Natural killer cell (primary cell): ENCODE measurements around the gene CA10. TPM values are rescaled to one million over a fixed set of nuclear protein-coding genes. Genes with fewer than 3 reads are reported as not detected.

Source experiments
- ATAC-seq, 3 donors: fragments of 150-1000 bp in 2 of 3; fragments of 200-7000 bp in 1 of 3; cut with Tn5 transposase; 1 replicate in 1 of 3; 2 replicates in 2 of 3; pipeline ENCODE4 v1.10.0; 2021; ENCODE audit warnings: mild to moderate bottlenecking in 2 of 3, moderate library complexity in 2 of 3
- DNase-seq, 2 donors: peaks; one replicate each; pipeline versions ENCODE4 v3.0.0 to v3.0.0-alpha.2; 2013 to 2021; ENCODE audit warnings: mixed read lengths in 1 of 2
- H3K27ac ChIP-seq: one replicate; pipeline ENCODE4 v1.5.1; 2013; ENCODE audit warnings: mild to moderate bottlenecking, low read length
- H3K27me3 ChIP-seq: one replicate; pipeline ENCODE4 v1.6.1; 2013; ENCODE audit warnings: low read length; ENCODE audit not compliant: control insufficient read depth, insufficient read depth
- H3K36me3 ChIP-seq: one replicate; pipeline ENCODE4 v1.6.1; 2013; ENCODE audit warnings: low read length; ENCODE audit not compliant: control insufficient read depth, insufficient read depth
- H3K4me1 ChIP-seq: one replicate; pipeline ENCODE4 v1.6.1; 2013; ENCODE audit warnings: low read length; ENCODE audit not compliant: control insufficient read depth, insufficient read depth
- H3K4me3 ChIP-seq: one replicate; pipeline ENCODE4 v1.5.1; 2013; ENCODE audit warnings: low read length
- H3K9me3 ChIP-seq: one replicate; pipeline ENCODE4 v1.6.1; 2013; ENCODE audit warnings: low read length; ENCODE audit not compliant: control insufficient read depth, insufficient read depth
- H3K27ac Mint-ChIP-seq, 2 donors: one replicate each; pipeline ENCODE4 v1.8.0; 2022; ENCODE audit warnings: mild to moderate bottlenecking in 2 of 2, mixed read lengths in 2 of 2, moderate library complexity in 1 of 2
- H3K27me3 Mint-ChIP-seq, 2 donors: one replicate each; pipeline ENCODE4 v1.8.0; 2022; ENCODE audit warnings: low read depth in 2 of 2, mixed read lengths in 2 of 2
- H3K36me3 Mint-ChIP-seq: one replicate; pipeline ENCODE4 v1.8.0; 2022; ENCODE audit warnings: mixed read lengths
- H3K4me1 Mint-ChIP-seq, 2 donors: one replicate each; pipeline ENCODE4 v1.8.0; 2022; ENCODE audit warnings: mixed read lengths in 2 of 2
- H3K4me3 Mint-ChIP-seq: one replicate; pipeline ENCODE4 v1.8.0; 2022; ENCODE audit warnings: mild to moderate bottlenecking, moderate library complexity, mixed read lengths
- H3K9me3 Mint-ChIP-seq, 2 donors: one replicate each; pipeline ENCODE4 v1.8.0; 2022; ENCODE audit warnings: mixed read lengths in 2 of 2
- CTCF ChIP-seq: fragments of 200-600 bp; IDR thresholded peaks from one replicate; pipeline ENCODE4 v1.8.0; 2022; ENCODE audit warnings: antibody characterized with exemption
- WGBS: methylation state at CpG from one replicate; pipeline ENCODE4 v1.1.7; 2013; ENCODE audit warnings: missing lambda C conversion rate; ENCODE audit not compliant: insufficient coverage; 5-methylcytosine and 5-hydroxymethylcytosine counted together
- intact Hi-C: fragments of 100-400 bp; cut with micrococcal nuclease; formaldehyde crosslinking; loops from one replicate; pipeline ENCODE4 v1.14.2; 2022
- total RNA-seq, 4 donors: library from RNA; stranded (reverse); fragments of 120-200 nt in 1 of 4; gene quantifications; one replicate each; pipeline versions ENCODE4 v1.2.3 to v1.2.4, GENCODE V29; 2013 to 2022

The CA10 gene
- total RNA-seq, 3 donors from 2014 or later (not counting 1 experiment from before 2014, with no cell fraction given): not detected

- Mint-ChIP-seq H3K9me3 (peaks cover 2 to 3% of the 10 kb centered on the region in 2 donors), H3K27ac (no peak overlapping the region), H3K27me3 (no peaks in the 10 kb centered on the region), H3K4me3 (no peak overlapping the region), H3K36me3 (no peaks in the 10 kb centered on the region), H3K4me1 (no peaks in the 10 kb centered on the region)
- 90% methylated on average over 1 of the region's 1 CpG for WGBS
- ATAC-seq: no peak
- Histone ChIP-seq H3K4me1 (no peaks in the 10 kb centered on the region), H3K4me3 (no peak overlapping the region), H3K27ac (no peak overlapping the region), H3K36me3 (no peaks in the 10 kb centered on the region), H3K9me3 (no peaks in the 10 kb centered on the region), H3K27me3 (no peaks in the 10 kb centered on the region)
- intact Hi-C loops: no loop called here
- no peak for DNase-seq
- no peak for TF ChIP-seq CTCF
These were observed 434.4 kb downstream of the CA10 start for GRCh38 chr17:51724043-51724580.

GRCh38 chr17:51722994-51723393 lies 435.5 kb downstream of the CA10 start:
- no peak overlapping the region for H3K27ac Mint-ChIP-seq
- WGBS: 96% methylated on average over 1 of the region's 1 CpG
- H3K27ac ChIP-seq: no peak overlapping the region
- no peaks in the 10 kb centered on the region for H3K27me3 Mint-ChIP-seq
- intact Hi-C loops: no loop called here
- no peak for TF ChIP-seq CTCF
- no peaks in the 10 kb centered on the region for H3K4me1 ChIP-seq
- H3K4me1 Mint-ChIP-seq: no peaks in the 10 kb centered on the region
- no peaks in the 10 kb centered on the region for H3K36me3 Mint-ChIP-seq
- no peak overlapping the region for H3K4me3 ChIP-seq
- H3K9me3 Mint-ChIP-seq: peaks cover 2 to 3% of the 10 kb centered on the region in 2 donors
- ATAC-seq: no peak
- H3K27me3 ChIP-seq: no peaks in the 10 kb centered on the region
- no peaks in the 10 kb centered on the region for H3K36me3 ChIP-seq
- H3K4me3 Mint-ChIP-seq: no peak overlapping the region
- DNase-seq: no peak
- no peaks in the 10 kb centered on the region for H3K9me3 ChIP-seq

GRCh38 chr17:51721730-51722129 lies 436.8 kb downstream of the CA10 start:
- intact Hi-C loops: no loop called here
- H3K4me1 ChIP-seq: no peaks in the 10 kb centered on the region
- TF ChIP-seq CTCF: no peak
- H3K27me3 ChIP-seq: no peaks in the 10 kb centered on the region
- H3K9me3 Mint-ChIP-seq: peaks cover 2 to 3% of the 10 kb centered on the region in 2 donors
- H3K4me3 ChIP-seq: no peak overlapping the region
- no peaks in the 10 kb centered on the region for H3K9me3 ChIP-seq
- no peaks in the 10 kb centered on the region for H3K36me3 Mint-ChIP-seq
- no peak overlapping the region for H3K27ac Mint-ChIP-seq
- DNase-seq: no peak
- no peaks in the 10 kb centered on the region for H3K36me3 ChIP-seq
- no peak for ATAC-seq
- no peak overlapping the region for H3K4me3 Mint-ChIP-seq
- WGBS: 98% methylated on average over 4 of the region's 5 CpGs
- H3K27me3 Mint-ChIP-seq: no peaks in the 10 kb centered on the region
- H3K4me1 Mint-ChIP-seq: no peaks in the 10 kb centered on the region
- no peak overlapping the region for H3K27ac ChIP-seq

GRCh38 chr17:51720439-51720838 lies 438.1 kb downstream of the CA10 start:
- intact Hi-C loops: no loop called here

More at GRCh38 chr17:51720439-51720838, 438.1 kb downstream of the CA10 start:
- no peak for DNase-seq
- Histone ChIP-seq H3K36me3 (no peaks in the 10 kb centered on the region), H3K4me3 (no peak overlapping the region), H3K27ac (no peak overlapping the region), H3K9me3 (no peaks in the 10 kb centered on the region), H3K27me3 (no peaks in the 10 kb centered on the region), H3K4me1 (no peaks in the 10 kb centered on the region)
- Mint-ChIP-seq H3K4me1 (no peaks in the 10 kb centered on the region), H3K27me3 (no peaks in the 10 kb centered on the region), H3K9me3 (peaks cover 2 to 3% of the 10 kb centered on the region in 2 donors), H3K4me3 (no peak overlapping the region), H3K27ac (no peak overlapping the region), H3K36me3 (no peaks in the 10 kb centered on the region)
- TF ChIP-seq CTCF: no peak
- no peak for ATAC-seq
